ENCODE measurements around the gene CYP4F3. TPM values are rescaled to one million over a fixed set of nuclear protein-coding genes. Genes with fewer than 3 reads are reported as not detected.

Gene CYP4F3, protein sequence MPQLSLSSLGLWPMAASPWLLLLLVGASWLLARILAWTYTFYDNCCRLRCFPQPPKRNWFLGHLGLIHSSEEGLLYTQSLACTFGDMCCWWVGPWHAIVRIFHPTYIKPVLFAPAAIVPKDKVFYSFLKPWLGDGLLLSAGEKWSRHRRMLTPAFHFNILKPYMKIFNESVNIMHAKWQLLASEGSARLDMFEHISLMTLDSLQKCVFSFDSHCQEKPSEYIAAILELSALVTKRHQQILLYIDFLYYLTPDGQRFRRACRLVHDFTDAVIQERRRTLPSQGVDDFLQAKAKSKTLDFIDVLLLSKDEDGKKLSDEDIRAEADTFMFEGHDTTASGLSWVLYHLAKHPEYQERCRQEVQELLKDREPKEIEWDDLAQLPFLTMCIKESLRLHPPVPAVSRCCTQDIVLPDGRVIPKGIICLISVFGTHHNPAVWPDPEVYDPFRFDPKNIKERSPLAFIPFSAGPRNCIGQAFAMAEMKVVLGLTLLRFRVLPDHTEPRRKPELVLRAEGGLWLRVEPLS
- not detected in 2 replicates for total RNA-seq

DNA sequence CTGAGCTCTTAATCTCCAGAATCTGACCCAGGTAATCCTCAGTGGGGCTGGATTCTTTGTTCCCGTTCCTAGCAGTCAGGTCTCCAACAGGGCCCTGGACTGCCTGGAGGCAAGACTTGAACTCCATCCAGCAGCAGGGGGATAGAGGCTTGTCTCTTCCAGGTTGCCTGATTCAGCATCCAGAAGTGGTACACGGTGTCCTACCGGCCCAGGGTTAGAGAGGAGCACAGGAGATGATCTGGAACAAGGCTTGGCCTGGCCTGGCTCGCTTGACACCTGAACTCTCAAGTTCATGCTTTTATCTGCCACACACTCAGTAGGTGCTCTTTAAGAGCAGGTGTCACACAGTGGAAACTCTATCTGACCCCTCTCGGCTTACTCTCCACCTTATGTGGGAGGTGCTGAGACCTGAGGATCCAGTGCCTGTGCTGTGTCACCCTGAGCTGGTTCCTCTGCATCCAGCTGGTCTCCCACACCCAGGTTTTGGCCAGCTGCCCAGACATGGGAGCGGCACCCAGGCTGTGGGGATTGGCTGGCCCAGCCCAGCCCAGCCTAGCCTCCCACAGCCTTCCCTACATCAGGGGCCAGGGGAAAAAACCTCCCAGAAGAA lies at the start of gene CYP4F3:
CYP4F3 (plus strand) TSS at position 604 of the 610 bp plus-strand sequence. CDS start 519 bp downstream, outside the sequence.

DNA sequence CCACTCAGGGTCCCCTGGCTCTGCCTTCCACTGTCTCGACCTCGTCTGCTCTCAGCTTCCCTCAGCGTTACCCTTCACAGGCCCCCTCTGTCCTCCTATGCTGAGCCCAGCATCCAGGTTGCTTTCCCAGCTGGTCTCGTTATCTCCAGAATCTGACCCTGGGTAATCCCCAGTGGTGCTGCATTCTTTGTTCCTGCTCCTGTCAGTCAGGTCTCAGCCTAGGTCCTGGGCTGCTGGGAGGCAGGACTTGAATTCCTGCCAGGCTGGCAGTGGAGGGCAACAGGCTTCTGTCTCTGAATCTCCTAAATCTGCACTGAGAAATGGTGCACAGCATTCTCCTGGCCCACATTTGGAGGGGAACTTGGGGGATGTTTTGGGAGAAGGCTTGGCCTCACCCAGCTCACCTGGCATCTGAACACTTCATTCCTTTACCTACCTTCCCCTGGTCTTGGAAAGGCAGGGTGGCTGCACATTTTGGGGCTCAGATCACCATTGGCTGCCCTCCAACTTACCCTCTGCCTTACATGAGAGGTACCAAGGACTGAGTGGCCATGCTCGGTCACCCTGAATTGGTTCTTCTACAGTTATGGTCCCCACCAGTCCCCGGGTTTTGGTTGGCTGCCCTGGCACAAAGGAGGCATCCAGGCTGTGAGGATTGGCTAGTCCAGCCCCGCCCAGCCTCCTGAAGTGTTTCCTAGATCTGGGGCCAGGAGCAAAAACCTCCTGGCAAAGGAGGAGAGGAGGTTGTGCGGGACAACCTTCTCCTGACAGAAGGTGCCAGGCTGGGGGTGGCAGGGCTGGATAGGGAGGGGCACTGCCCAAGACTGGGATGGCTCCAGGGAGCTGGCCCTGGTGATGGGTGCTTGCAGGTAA lies 26.0 kb upstream of the CYP4F3 start, which contains the start of gene CYP4F8:
CYP4F8 (plus strand) TSS at position 712 of the 873 bp plus-strand sequence. CDS start 399 bp downstream, outside the sequence.

DNA sequence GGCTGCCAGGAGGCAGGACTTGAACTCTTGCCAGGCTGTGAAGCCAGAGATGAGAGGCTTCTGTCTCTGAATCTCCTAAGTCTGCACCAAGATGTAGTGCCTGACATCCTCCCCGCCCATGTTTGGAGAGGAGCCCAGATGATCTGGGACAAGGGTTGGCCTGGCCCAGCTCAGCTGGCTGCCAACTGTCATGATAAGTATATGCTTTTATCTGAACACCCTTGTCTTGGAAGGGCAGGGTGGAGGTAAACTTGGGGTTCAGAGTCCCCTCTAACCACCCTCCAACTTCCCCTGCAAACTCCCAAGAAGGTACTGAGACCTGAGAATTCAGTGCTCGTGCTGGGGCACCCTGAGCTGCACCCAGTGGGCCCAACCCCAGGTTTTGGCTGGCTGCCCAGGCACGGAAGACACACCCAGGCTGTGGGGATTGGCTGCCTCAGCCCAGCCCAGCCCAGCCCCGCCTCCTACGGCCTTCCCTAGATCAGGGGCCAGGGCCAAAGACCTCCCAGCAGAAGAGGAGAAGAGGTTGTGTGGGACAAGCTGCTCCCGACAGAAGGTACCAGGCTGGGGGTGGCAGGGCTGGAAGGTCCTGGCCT lies 32.0 kb downstream of the CYP4F3 start, which contains the start of gene CYP4F12:
CYP4F12 (plus strand) TSS at position 508 of the 596 bp plus-strand sequence. CDS start 443 bp downstream, outside the sequence.

Other genes with a start within 250 kb of the CYP4F3 start
- gene AKAP8L, start 221.9 kb upstream of the CYP4F3 start, total RNA-seq: 58.3 and 60.0 TPM in 2 replicates
- gene WIZ, start 190.9 kb upstream of the CYP4F3 start, total RNA-seq: 22.3 and 26.2 TPM in 2 replicates
- gene RASAL3, start 176.4 kb upstream of the CYP4F3 start, total RNA-seq: 1.4 TPM in 1 of 2 replicates, not detected in the other
- not detected in 2 replicates for gene PGLYRP2, start 161.4 kb upstream of the CYP4F3 start, total RNA-seq
- gene CYP4F22, start 132.4 kb upstream of the CYP4F3 start, total RNA-seq: not detected in 2 replicates
- not detected in 2 replicates for gene CYP4F8, start 25.7 kb upstream of the CYP4F3 start, total RNA-seq
- not detected in 2 replicates for gene CYP4F12, start 32.2 kb downstream of the CYP4F3 start, total RNA-seq
- gene OR10H2, start 87.1 kb downstream of the CYP4F3 start, total RNA-seq: not detected in 2 replicates
- not detected in 2 replicates for gene OR10H3, start 97.1 kb downstream of the CYP4F3 start, total RNA-seq
- gene OR10H5, start 146.8 kb downstream of the CYP4F3 start, total RNA-seq: not detected in 2 replicates
- not detected in 2 replicates for gene OR10H1, start 174.8 kb downstream of the CYP4F3 start, total RNA-seq